HG03095 (cell line): Measurements from ENCODE around the gene NUDT4B.
"Not testable (repeated sequence)": the region's sequence is repeated elsewhere in the genome, so short reads cannot be mapped to it uniquely, and the experiment has no call there.

ENCODE experiments used
- ATAC-seq: cut with Tn5 transposase; IDR thresholded peaks from one replicate; pipeline ENCODE4 v1.9.1; 2021; ENCODE audit warnings: moderate library complexity; ENCODE audit not compliant: unreplicated experiment

The NUDT4B gene

GRCh38 chr1:148748563-148749334 lies at the start of gene NUDT4B:
TSS of gene NUDT4B (plus strand) at chr1:148748774. CDS start at chr1:148748953, 179 bp downstream.
- peak; percentile 30 for ATAC-seq

- not testable (repeated sequence) for ATAC-seq
Measured at GRCh38 chr1:148699357-148699756, 49.2 kb upstream of the NUDT4B start.

- not testable (repeated sequence) for ATAC-seq
Measured at GRCh38 chr1:148702242-148702641, 46.3 kb upstream of the NUDT4B start.

DNA sequence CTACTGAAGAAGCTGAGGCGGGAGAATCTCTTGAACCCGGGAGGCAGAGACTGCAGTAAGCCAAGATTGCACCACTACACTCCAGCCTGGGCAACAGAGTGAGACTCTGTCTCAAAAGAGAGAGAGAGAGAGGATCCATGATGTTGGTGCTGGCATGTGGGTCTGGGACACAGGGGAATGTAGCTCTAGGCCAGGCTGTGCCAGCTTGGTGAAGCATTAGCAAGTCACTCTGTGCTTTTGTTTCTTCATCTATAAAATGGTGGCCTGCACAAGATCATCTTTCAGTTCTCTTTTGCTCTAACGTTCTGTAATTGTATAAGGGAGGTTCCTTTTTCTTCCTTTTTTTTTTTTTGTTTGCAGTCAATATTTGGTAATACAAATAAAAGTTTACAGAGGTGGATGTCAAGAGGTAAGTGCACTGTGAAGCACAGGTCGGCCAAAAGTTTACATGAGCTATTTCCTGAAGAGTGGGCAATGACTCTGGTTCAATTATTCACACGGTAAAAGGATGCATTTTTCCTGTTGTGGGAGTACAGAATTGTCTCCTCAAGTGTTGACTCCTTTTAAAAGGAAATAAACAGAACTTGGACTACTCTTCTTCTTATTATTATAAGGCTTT lies 44.5 kb upstream of the NUDT4B start:
- not testable (repeated sequence) for ATAC-seq

DNA sequence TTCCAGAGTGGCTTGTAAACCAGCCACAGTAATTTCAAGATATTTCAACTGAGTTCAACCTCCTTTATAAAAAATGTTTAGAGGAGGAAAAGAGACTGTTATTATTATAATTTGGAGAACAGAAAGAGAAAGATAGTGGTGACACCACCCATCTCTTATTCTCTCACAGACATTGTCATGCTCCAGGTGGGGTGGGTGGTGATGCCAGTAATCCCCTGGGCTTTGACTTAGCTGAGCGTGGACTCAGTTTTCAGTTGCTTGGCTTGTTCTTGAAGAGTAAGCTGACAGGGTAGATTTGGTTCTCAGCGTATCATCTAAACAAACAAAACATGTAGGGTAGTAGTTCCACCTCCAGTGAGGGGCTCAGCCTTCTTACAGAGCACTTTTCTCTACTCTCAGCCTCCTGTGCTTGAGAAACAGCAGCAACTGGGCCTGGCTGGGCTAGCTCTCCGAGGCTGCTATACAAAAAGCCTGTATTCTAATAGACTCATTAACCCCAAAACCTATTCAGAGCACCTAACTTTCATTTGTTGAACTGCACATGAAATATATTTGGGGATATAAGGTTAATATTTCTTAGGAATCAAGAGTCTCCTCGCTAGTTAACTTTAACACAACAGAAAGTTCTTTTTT lies 43.1 kb upstream of the NUDT4B start:
- ATAC-seq = not testable (repeated sequence)

DNA sequence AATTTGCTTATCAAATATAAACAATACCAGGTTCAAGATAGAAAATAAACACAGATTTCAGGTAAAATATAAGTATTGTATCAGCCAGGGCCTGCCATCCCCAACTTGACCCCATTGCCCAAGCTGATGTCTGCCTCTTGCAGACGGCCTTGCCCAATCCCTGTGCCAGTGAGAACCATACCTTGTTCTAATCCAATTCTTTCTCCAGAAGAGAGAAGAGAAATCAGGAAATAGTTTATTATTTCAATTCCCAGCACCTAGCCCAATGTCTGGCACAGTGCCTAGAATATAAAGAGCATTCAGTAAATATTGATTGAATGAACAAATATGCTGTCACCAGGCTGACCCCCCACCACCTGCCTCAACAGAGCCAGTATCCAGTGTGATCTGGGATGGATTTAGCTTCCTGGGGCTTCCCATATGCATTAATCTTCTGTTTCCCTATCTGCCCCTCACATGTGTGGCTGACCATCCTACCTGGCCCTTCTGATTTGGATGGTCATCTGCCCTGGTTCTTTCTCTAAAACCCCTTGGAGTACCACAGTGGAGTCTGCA lies 39.7 kb upstream of the NUDT4B start:
- not testable (repeated sequence) for ATAC-seq

- not testable (repeated sequence) for ATAC-seq
Measured at GRCh38 chr1:148710772-148711523, 37.6 kb upstream of the NUDT4B start.

DNA sequence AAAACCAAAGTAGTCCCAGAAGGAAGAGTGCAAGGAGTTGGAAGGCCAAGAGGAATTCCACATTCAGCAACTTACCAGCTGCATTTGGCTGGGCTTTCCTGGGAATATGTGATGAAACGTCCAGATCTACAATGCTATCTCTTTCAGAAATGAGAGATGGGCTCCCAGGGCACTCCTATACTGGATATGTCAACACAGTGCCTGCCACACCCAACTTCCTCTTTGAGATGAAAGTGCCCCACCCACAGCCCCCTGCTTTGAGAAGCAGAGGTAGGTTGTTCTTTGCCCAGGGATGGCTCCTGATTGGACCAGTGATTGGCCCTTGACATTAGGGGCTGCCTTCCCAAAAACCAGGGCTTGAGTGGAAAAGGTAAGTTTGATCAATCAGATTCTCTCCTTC lies 36.2 kb upstream of the NUDT4B start:
- ATAC-seq = not testable (repeated sequence)

- ATAC-seq = not testable (repeated sequence)
Measured at GRCh38 chr1:148715518-148715917, 33.1 kb upstream of the NUDT4B start.

DNA sequence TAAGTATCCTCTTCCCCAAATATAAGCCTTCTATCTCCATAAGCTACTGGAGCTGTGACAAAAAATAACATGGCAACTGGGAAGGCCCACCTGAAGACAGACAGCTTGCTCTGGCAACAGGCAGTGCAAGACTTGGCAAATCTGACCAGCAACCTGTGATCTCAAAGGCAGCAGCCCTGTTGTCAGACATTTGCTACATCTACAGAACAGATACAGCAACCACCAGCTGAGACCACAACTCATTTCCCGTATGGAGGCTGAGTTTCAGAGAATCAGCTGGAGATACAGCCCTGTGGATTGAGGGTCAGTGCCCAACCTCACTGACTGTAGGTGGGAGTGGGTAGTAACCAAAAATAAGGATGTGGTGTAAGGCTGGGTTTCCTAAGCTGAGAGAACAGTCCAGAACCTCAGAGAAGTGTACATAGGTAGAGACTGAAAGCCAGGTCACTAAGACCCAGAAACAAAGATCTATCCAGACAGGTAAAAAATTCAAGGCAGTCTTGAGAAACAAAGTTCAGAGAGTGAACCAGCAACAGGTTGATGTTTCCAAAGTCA lies 31.5 kb upstream of the NUDT4B start:
- ATAC-seq = not testable (repeated sequence)

DNA sequence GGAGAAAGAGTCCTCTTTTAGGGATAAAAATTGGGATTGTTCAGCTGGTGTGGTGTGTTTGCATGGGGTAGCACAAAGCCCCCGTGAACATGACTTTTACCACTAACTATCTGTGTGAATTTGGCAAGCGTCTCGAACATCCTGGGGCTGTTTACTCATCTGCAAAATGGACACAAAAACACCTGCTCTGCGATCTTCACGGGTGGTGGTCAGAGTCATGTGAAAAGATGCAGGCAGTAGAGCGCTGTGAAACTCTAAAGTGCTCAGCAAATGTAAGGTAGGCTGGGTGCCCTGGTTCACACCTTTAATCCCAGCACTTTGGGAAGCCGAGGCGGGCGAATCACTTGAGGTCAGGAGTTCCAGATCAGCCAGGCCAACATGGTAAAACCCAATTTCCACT lies 27.7 kb upstream of the NUDT4B start:
- not testable (repeated sequence) for ATAC-seq

GRCh38 chr1:148722758-148723157 lies 25.8 kb upstream of the NUDT4B start:
- ATAC-seq = not testable (repeated sequence)

GRCh38 chr1:148723515-148723914 lies 25.1 kb upstream of the NUDT4B start:
- ATAC-seq = not testable (repeated sequence)

DNA sequence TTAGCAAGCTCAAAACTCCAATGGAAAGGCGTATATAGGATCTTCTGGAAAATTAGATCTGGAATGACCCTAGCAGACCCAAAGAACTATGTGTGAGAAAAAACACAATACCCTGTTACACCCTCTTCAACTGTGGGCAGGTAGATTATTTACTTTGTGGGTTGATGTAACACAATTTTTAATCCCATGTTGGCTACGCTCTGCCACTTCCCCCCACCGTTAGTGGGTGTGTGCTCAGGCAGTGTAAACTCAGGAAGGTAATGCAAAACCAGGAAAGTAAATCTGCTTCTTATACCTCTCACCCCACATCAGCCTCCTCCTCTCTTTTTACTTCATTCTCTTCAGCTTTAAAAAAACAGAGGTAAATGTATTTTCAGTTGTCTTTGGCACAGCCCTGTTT lies 23.7 kb upstream of the NUDT4B start:
- ATAC-seq = not testable (repeated sequence)

- ATAC-seq = not testable (repeated sequence)
Measured at GRCh38 chr1:148727862-148728261, 20.7 kb upstream of the NUDT4B start.

GRCh38 chr1:148729128-148729527 lies 19.4 kb upstream of the NUDT4B start:
- ATAC-seq = peak; percentile 62

- ATAC-seq = peak; percentile 1
Measured at GRCh38 chr1:148729541-148729940, 19.0 kb upstream of the NUDT4B start.

- not testable (repeated sequence) for ATAC-seq
Measured at GRCh38 chr1:148732277-148732676, 16.3 kb upstream of the NUDT4B start.

DNA sequence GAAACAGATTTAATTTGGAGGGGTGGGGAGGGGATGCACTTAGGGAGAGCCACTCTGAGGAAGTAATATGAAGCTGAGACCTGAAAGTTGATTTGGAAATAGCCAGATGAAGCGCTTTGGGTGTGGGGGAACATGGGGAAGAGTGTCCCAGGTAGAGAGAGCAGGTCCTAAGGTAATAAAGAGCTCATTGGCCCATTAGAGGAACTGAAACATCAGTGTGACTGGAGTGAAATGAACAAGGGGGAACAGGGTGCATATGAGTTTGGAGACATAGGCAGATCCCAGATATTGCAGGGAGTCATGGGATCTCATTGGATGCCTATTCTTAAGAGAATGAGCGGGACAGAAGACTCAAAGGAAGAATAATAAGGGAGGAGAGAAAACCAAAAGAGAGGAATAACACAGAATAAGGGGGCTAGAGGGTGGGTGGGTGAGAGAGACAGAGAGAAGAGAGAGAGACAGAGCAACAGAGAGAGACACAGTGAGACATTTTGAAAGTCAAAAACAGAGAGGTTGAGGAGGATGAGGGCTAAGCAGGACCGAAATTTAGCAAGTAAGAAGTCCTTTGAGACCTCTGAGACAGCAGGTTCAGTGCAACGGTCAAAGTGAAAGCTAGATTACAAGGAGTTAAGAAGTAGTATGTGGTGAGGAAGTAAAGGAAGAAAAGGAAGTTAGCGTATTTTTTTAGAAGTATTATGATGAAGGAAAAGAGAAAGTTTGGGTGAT lies 14.8 kb upstream of the NUDT4B start:
- ATAC-seq = peak; percentile 63

DNA sequence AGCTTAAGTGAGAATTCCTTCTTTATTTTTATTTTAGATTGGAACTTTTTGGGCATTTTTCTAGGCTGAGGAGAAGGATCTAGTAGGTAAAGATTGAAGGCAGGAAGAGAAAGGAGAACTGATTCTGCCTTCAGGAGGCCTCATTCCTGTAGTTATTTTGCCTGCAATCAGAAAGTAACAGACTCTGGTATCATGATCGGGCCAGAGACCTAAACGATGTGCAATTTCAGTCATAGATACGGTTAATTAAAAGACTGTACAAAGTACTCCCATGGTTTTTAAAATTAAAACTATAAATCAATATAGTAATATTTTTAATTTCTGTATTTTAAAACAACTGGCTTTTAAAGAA lies 14.3 kb upstream of the NUDT4B start:
- peak; percentile 50 for ATAC-seq
